MM.1S (cell line): ENCODE results near the gene FMNL1.

ENCODE experiments used
- CTCF ChIP-seq: fragments of 300-600 bp; sonication (generic); IDR thresholded peaks from 2 replicates; pipeline ENCODE4 v1.5.1; 2016; ENCODE audit warnings: antibody characterized with exemption, low read length, mixed read lengths
- EZH2 ChIP-seq: fragments of 300-600 bp; sonication (generic); optimal IDR thresholded peaks from 2 replicates; pipeline ENCODE3; 2017; ENCODE audit warnings: low read depth, mild to moderate bottlenecking, antibody characterized with exemption, low read length, mixed read lengths
- EZH2phosphoT487 ChIP-seq: fragments of 300-600 bp; sonication (generic); IDR thresholded peaks from 2 replicates; pipeline ENCODE4 v1.6.1; 2018; ENCODE audit warnings: antibody characterized with exemption, low read length

- no peak for TF ChIP-seq EZH2
- TF ChIP-seq CTCF, result no peak
- no peak for TF ChIP-seq EZH2phosphoT487
Observed at GRCh38 chr17:45283711-45284110, 62.0 kb downstream of the FMNL1 start.
